Right lobe of liver (tissue), 6 donors: ENCODE measurements around the gene TNFRSF12A. TPM values are rescaled to one million over a fixed set of nuclear protein-coding genes. Genes with fewer than 3 reads are reported as not detected.

ENCODE experiments used
- ATAC-seq, 4 donors: fragments of 200-7000 bp; cut with Tn5 transposase; one replicate each; pipeline ENCODE4 v1.9.1; 2020; ENCODE audit warnings: mild to moderate bottlenecking in 4 of 4, moderate library complexity in 4 of 4
- DNase-seq, 3 donors: peaks; one replicate each; pipeline ENCODE4 v3.0.0-alpha.2; 2020
- H3K27ac ChIP-seq, 3 donors: fragments of 200-600 bp; one replicate each; pipeline ENCODE4 v1.8.0; 2022
- H3K27me3 ChIP-seq, 2 donors: fragments of 200-600 bp; one replicate each; pipeline ENCODE4 v1.8.0; 2022
- H3K36me3 ChIP-seq, 4 donors: fragments of 200-600 bp; sonication (generic) in 1 of 4; one replicate each; pipeline versions ENCODE4 v1.5.1 to v1.8.0; 2017 to 2022; ENCODE audit warnings: control low read depth in 1 of 4
- H3K4me1 ChIP-seq, 4 donors: fragments of 200-600 bp; sonication (generic) in 1 of 4; one replicate each; pipeline versions ENCODE4 v1.5.1 to v1.8.0; 2017 to 2022; ENCODE audit warnings: control low read depth in 1 of 4
- H3K4me3 ChIP-seq, 3 donors: fragments of 200-600 bp; one replicate each; pipeline ENCODE4 v1.8.0; 2022
- H3K9me3 ChIP-seq, 4 donors: fragments of 200-600 bp; sonication (generic) in 1 of 4; one replicate each; pipeline versions ENCODE4 v1.5.1 to v1.8.0; 2017 to 2022; ENCODE audit warnings: control low read depth in 1 of 4
- CTCF ChIP-seq, 4 donors: fragments of 200-600 bp in 3 of 4; fragments of 450-650 bp in 1 of 4; IDR thresholded peaks; one replicate each; pipeline versions ENCODE4 v1.5.1 to v1.8.0; 2016 to 2022; ENCODE audit warnings: antibody characterized with exemption in 4 of 4, mild to moderate bottlenecking in 2 of 4
- POLR2A ChIP-seq: fragments of 450-650 bp; IDR thresholded peaks from one replicate; pipeline ENCODE4 v1.6.1; 2017; ENCODE audit warnings: antibody characterized with exemption, mild to moderate bottlenecking
- WGBS: methylation state at CpG from one replicate; pipeline ENCODE4 v1.1.6; 2018; ENCODE audit warnings: low coverage, low lambda C conversion rate; ENCODE audit not compliant: insufficient coverage; ENCODE audit errors: missing lambda C conversion rate; 5-methylcytosine and 5-hydroxymethylcytosine counted together
- intact Hi-C, 2 donors: fragments of 100-400 bp; cut with DNase I; formaldehyde crosslinking; loops; one replicate each; pipeline versions ENCODE4 v1.11.2 to v1.14.1; 2022
- total RNA-seq, 6 experiments: library from RNA; depleted of rRNA in 2 of 6; stranded (reverse); fragments of >200 nt in 2 of 6; fragmentation: NEBNext Ultra II Directional in 3 of 6; extraction: Animal tissue kit (Norgen Biotek cat#: 25700) in 3 of 6; gene quantifications; one replicate each; pipeline versions ENCODE4 v1.1.0 to v1.2.4, GENCODE V29; 2016 to 2023
- donor health status: DM: no; HTN: yes; CAD: no.
- donor health status: DM: no; HTN: no; CAD: no.
- donor health status: DM: no; HTN: no; CAD: no.
- donor health status: DM: no; HTN: yes; CAD: no.
- donor health status: DM: no; HTN: yes; CAD: no.

The TNFRSF12A gene
- total RNA-seq, 6 experiments from 2014 or later, result 5.2 to 284 (median 69.4) TPM

GRCh38 chr16:2980227-2981176 is 39.7 kb upstream of the TNFRSF12A start, which contains the start of gene PKMYT1:
TSS of gene PKMYT1 (minus strand) at chr16:2980446. CDS start at chr16:2979657, 789 bp downstream.
- intact Hi-C loops, result no loop called here
- H3K4me3 ChIP-seq, result peak within 1 kb of the TSS; percentile 66 to 94 (median 81)
- DNase-seq (peak; percentile 92 to 94 (median 93)), ATAC-seq (peak; percentile 85 to 93 (median 88))
- H3K9me3 ChIP-seq, result no peaks in the 10 kb centered on the region
- H3K36me3 ChIP-seq, result no peaks in the 10 kb centered on the region
- peak within 1 kb of the TSS; percentile 37 to 86 (median 84) for H3K27ac ChIP-seq
- peaks cover 0 to 34% (median 7%) of the 10 kb centered on the region in 4 donors for H3K4me1 ChIP-seq
- TF ChIP-seq CTCF (IDR thresholded peaks at IDR 0.05) (no peak), POLR2A (peak; percentile 95)
- no peaks in the 10 kb centered on the region for H3K27me3 ChIP-seq
- WGBS, result 44% methylated on average over 12 of the region's 91 CpGs

- 59% methylated on average over 31 of the region's 33 CpGs for WGBS
- Histone ChIP-seq H3K27ac (no peak overlapping the region), H3K4me3 (no peak overlapping the region), H3K27me3 (no peaks in the 10 kb centered on the region), H3K9me3 (no peaks in the 10 kb centered on the region), H3K36me3 (no peaks in the 10 kb centered on the region), H3K4me1 (peaks cover 0 to 41% (median 10%) of the 10 kb centered on the region in 4 donors)
- DNase-seq, result no peak
- ATAC-seq, result no peak
- intact Hi-C loops, result no loop called here
- TF ChIP-seq POLR2A (no peak), CTCF (IDR thresholded peaks at IDR 0.05) (no peak)
Measured at GRCh38 chr16:2981177-2981898, 38.8 kb upstream of the TNFRSF12A start.

GRCh38 chr16:2981899-2982250 is 38.3 kb upstream of the TNFRSF12A start:
- H3K27ac ChIP-seq, result no peak overlapping the region
- WGBS, result 70% methylated on average over 4 of the region's 4 CpGs
- DNase-seq (no peak), ATAC-seq (no peak)
- peaks cover 0 to 39% (median 10%) of the 10 kb centered on the region in 4 donors for H3K4me1 ChIP-seq
- H3K27me3 ChIP-seq, result no peaks in the 10 kb centered on the region
- no peaks in the 10 kb centered on the region for H3K9me3 ChIP-seq
- intact Hi-C loops, result no loop called here
- TF ChIP-seq CTCF (IDR thresholded peaks at IDR 0.05) (no peak), POLR2A (no peak)
- no peaks in the 10 kb centered on the region for H3K36me3 ChIP-seq
- H3K4me3 ChIP-seq, result no peak overlapping the region

GRCh38 chr16:2982402-2982801 is 37.8 kb upstream of the TNFRSF12A start:
- Histone ChIP-seq H3K27ac (no peak overlapping the region), H3K27me3 (no peaks in the 10 kb centered on the region), H3K4me1 (peaks cover 0 to 34% (median 7%) of the 10 kb centered on the region in 4 donors), H3K4me3 (no peak overlapping the region), H3K9me3 (no peaks in the 10 kb centered on the region), H3K36me3 (no peaks in the 10 kb centered on the region)
- intact Hi-C loops, result no loop called here
- TF ChIP-seq CTCF (IDR thresholded peaks at IDR 0.05) (no peak), POLR2A (no peak)
- no peak for ATAC-seq
- DNase-seq, result no peak
- WGBS, result 77% methylated on average over 5 of the region's 5 CpGs
